ENCODE data around the gene SGSH. TPM values are rescaled to one million over a fixed set of nuclear protein-coding genes. Genes with fewer than 3 reads are reported as not detected.

The SGSH gene
- total RNA-seq, 1 experiment from 2014 or later = 19.8 TPM

- no peak overlapping the region for H4K91ac ChIP-seq (ENCODE audit: insufficient read length, low read depth, low read length)
- H2AFZ ChIP-seq (ENCODE audit: low read length) = no peak overlapping the region
- H3K79me1 ChIP-seq (ENCODE audit: insufficient read depth, low read depth, low read length, poor library complexity, severe bottlenecking) = no peaks in the 10 kb centered on the region
- no peak overlapping the region for H2BK5ac ChIP-seq (ENCODE audit: insufficient read length, low read length)
- no peaks in the 10 kb centered on the region for H3K23me2 ChIP-seq (ENCODE audit: insufficient read length, low read depth, low read length, poor library complexity, severe bottlenecking)
- no peaks in the 10 kb centered on the region for H3K79me2 ChIP-seq (ENCODE audit: insufficient read depth, low read length)
- H2BK120ac ChIP-seq (ENCODE audit: low read depth, low read length, poor library complexity, severe bottlenecking) = no peak overlapping the region
- TF ChIP-seq CTCF (conservative IDR thresholded peaks at IDR 0.05) = no peak
- H2BK20ac ChIP-seq (ENCODE audit: low read depth, low read length, poor library complexity, severe bottlenecking) = no peak overlapping the region
- H4K20me1 ChIP-seq (ENCODE audit: control insufficient read depth, insufficient read depth, insufficient read length) = no peaks in the 10 kb centered on the region
- Mint-ChIP-seq H3K4me3 (no peak overlapping the region), H3K27me3 (ENCODE audit: low read depth) (no peaks in the 10 kb centered on the region), H3K9me3 (peaks cover 0 to 2% of the 10 kb centered on the region in 2 experiments; a peak in 2 of 5 replicates), H3K4me1 (peaks cover 9 to 14% of the 10 kb centered on the region in 2 experiments), H3K27ac (no peak overlapping the region), H3K36me3 (ENCODE audit: insufficient read depth in 1 of 3, low read depth in 3 of 3) (peaks cover 17 to 30% (median 20%) of the 10 kb centered on the region in 3 experiments)
- no peak overlapping the region for H2AK5ac ChIP-seq (ENCODE audit: insufficient read length, low read length)
- no peak overlapping the region for H4K8ac ChIP-seq (replicated peaks; ENCODE audit: insufficient read length, low read depth, low read length)
- H3K27me3 ChIP-seq (ENCODE audit: insufficient read depth, low read length) = no peaks in the 10 kb centered on the region
- H3K27ac ChIP-seq (ENCODE audit: insufficient read length, low read depth, low read length) = no peak overlapping the region
- no peak for DNase-seq
- no peak overlapping the region for H4K5ac ChIP-seq (ENCODE audit: insufficient read length, low read depth, low read length)
- H3K4ac ChIP-seq (ENCODE audit: low read depth, low read length) = no peak overlapping the region
- no peak overlapping the region for H3K4me2 ChIP-seq (ENCODE audit: insufficient read depth, insufficient read length, low read length)
- H3K18ac ChIP-seq (ENCODE audit: insufficient read length, low read depth, low read length) = no peak overlapping the region
- no peaks in the 10 kb centered on the region for H3K9me3 ChIP-seq (ENCODE audit: control insufficient read depth, low read depth, low read length)
- H2BK15ac ChIP-seq (ENCODE audit: low read depth, low read length) = no peak overlapping the region
- no peak overlapping the region for H3K14ac ChIP-seq (ENCODE audit: insufficient read depth, low read length)
- no peak overlapping the region for H2BK12ac ChIP-seq (ENCODE audit: insufficient read length, low read depth, low read length)
- no peak overlapping the region for H3K9ac ChIP-seq (ENCODE audit: extremely low read depth, insufficient read length, low read length)
- H3T11ph ChIP-seq (ENCODE audit: low read length) = no peak overlapping the region
- H3K23ac ChIP-seq (ENCODE audit: insufficient read length, low read depth, low read length) = no peak overlapping the region
- WGBS (ENCODE audit: extremely low coverage, insufficient read length, low lambda C conversion rate) = no CpG with 5 or more reads among the region's 4 CpGs
- peaks cover 10% of the 10 kb centered on the region; the same call in 1 of the 2 replicates for H3K4me1 ChIP-seq (ENCODE audit: insufficient read depth, low read length)
- H3K56ac ChIP-seq (ENCODE audit: insufficient read length, low read depth, low read length) = no peak overlapping the region
Measured at GRCh38 chr17:80268427-80268826, 48.3 kb upstream of the SGSH start.
